Adrenal gland (tissue), 5 donors: ENCODE results near the gene HNRNPM.

ENCODE experiments used
- CTCF ChIP-seq, 6 experiments: fragments of 450-650 bp in 4 of 6; fragments of 200-600 bp in 2 of 6; sonication (generic) in 1 of 6; IDR thresholded peaks; 1 replicate in 5 of 6; 2 replicates in 1 of 6; pipeline versions ENCODE4 v1.5.1 to v1.8.0; 2016 to 2021; ENCODE audit warnings: antibody characterized with exemption in 6 of 6, mild to moderate bottlenecking in 2 of 6, moderate library complexity in 1 of 6
- POLR2A ChIP-seq, 2 donors: fragments of 450-650 bp; IDR thresholded peaks; one replicate each; pipeline ENCODE4 v1.6.1; 2017; ENCODE audit warnings: antibody characterized with exemption in 2 of 2, mild to moderate bottlenecking in 2 of 2, moderate library complexity in 1 of 2
- donor health status: DM: no; HTN: no; CAD: no.

- TF ChIP-seq CTCF (IDR thresholded peaks at IDR 0.05) (no peak), POLR2A (IDR thresholded peaks at IDR 0.05) (no peak)
These were observed 14.9 kb downstream of the HNRNPM start for GRCh38 chr19:8459520-8460270.
